Measurements from ENCODE around the gene CDC123.
"Not testable (repeated sequence)": the region's sequence is repeated elsewhere in the genome, so short reads cannot be mapped to it uniquely, and the experiment has no call there.

The CDC123 gene

GRCh38 chr10:12241810-12242529 lies 46.0 kb downstream of the CDC123 start:
- DNase-seq (ENCODE audit: low read depth in 1 of 2, low spot score in 1 of 2) = peak in 1 of 2 experiments; percentile 17
- no peak for TF ChIP-seq GABPA (IDR thresholded peaks at IDR 0.05; ENCODE audit: low read depth)
- TF ChIP-seq SPI1 (IDR thresholded peaks at IDR 0.05; ENCODE audit: borderline replicate concordance, low read depth) = peak; percentile 55; the same call in 1 of the 2 replicates
- no peak overlapping the region for H3K4me3 ChIP-seq (replicated peaks; ENCODE audit: insufficient read depth, low read length)
- H3K27ac ChIP-seq (replicated peaks) = peak overlapping the region; percentile 68
- no peaks in the 10 kb centered on the region for H3K27me3 ChIP-seq (ENCODE audit: insufficient read depth, poor library complexity, severe bottlenecking)

GRCh38 chr10:12243864-12244620 lies 48.1 kb downstream of the CDC123 start:
- peak in 1 of 2 experiments; percentile 84 for DNase-seq (ENCODE audit: low read depth in 1 of 2, low spot score in 1 of 2)
- no peak overlapping the region for H3K4me3 ChIP-seq (replicated peaks; ENCODE audit: insufficient read depth, low read length)
- H3K27me3 ChIP-seq (ENCODE audit: insufficient read depth, poor library complexity, severe bottlenecking) = no peaks in the 10 kb centered on the region
- TF ChIP-seq GABPA (IDR thresholded peaks at IDR 0.05; ENCODE audit: low read depth) = no peak
- TF ChIP-seq CTCF (IDR thresholded peaks at IDR 0.05; ENCODE audit: insufficient read depth, low read length) = no peak
- no peak for TF ChIP-seq REST (IDR thresholded peaks at IDR 0.05; ENCODE audit: insufficient replicate concordance, low read depth)
- no peak for TF ChIP-seq POLR2AphosphoS5 (IDR thresholded peaks at IDR 0.05; ENCODE audit: low read depth)
- TF ChIP-seq SPI1 (IDR thresholded peaks at IDR 0.05; ENCODE audit: borderline replicate concordance, low read depth) = peak; percentile 66; the same call in 1 of the 2 replicates
- peak overlapping the region; percentile 68 for H3K27ac ChIP-seq (replicated peaks)

- DNase-seq (ENCODE audit: low read depth in 1 of 2, low spot score in 1 of 2) = no peak
Observed at GRCh38 chr10:12250181-12250580, 54.2 kb downstream of the CDC123 start.

GRCh38 chr10:12250702-12251101 lies 54.7 kb downstream of the CDC123 start:
- not testable (repeated sequence) for H3K27ac ChIP-seq (replicated peaks); DNase-seq (ENCODE audit: low read depth in 1 of 2, low spot score in 1 of 2); H3K27me3 ChIP-seq (ENCODE audit: insufficient read depth, poor library complexity, severe bottlenecking); H3K4me3 ChIP-seq (replicated peaks; ENCODE audit: insufficient read depth, low read length)

More at GRCh38 chr10:12250181-12250580, 54.2 kb downstream of the CDC123 start:
- Histone ChIP-seq H3K4me3 (replicated peaks; ENCODE audit: insufficient read depth, low read length) (no peak overlapping the region), H3K27ac (replicated peaks) (no peak overlapping the region), H3K27me3 (ENCODE audit: insufficient read depth, poor library complexity, severe bottlenecking) (no peaks in the 10 kb centered on the region)
- TF ChIP-seq CTCF (IDR thresholded peaks at IDR 0.05; ENCODE audit: insufficient read depth, low read length) (no peak), REST (IDR thresholded peaks at IDR 0.05; ENCODE audit: insufficient replicate concordance, low read depth) (no peak), POLR2AphosphoS5 (IDR thresholded peaks at IDR 0.05; ENCODE audit: low read depth) (no peak), GABPA (IDR thresholded peaks at IDR 0.05; ENCODE audit: low read depth) (no peak), SPI1 (IDR thresholded peaks at IDR 0.05; ENCODE audit: borderline replicate concordance, low read depth) (no peak)
